ENCODE results near the gene CHL1.
A peak's percentile ranks its signal among the peaks of the same experiment; 100 is the strongest.
"Not testable (repeated sequence)": the region's sequence is repeated elsewhere in the genome, so short reads cannot be mapped to it uniquely, and the experiment has no call there.

CHL1 gene

GRCh38 chr3:347581-347980, 151.0 kb downstream of the CHL1 start:
- no peak for DNase-seq

- DNase-seq = no peak
These were observed 154.4 kb downstream of the CHL1 start for GRCh38 chr3:350871-351371.

- DNase-seq = no peak
These were observed 156.0 kb downstream of the CHL1 start for GRCh38 chr3:352599-352998.

- DNase-seq = no peak
These were observed 156.7 kb downstream of the CHL1 start for GRCh38 chr3:353191-353739.

GRCh38 chr3:354432-354831, 157.9 kb downstream of the CHL1 start:
- peak; percentile 33 to 38 for DNase-seq

GRCh38 chr3:355622-356021, 159.1 kb downstream of the CHL1 start:
- DNase-seq = no peak

- DNase-seq = no peak
These were observed 160.4 kb downstream of the CHL1 start for GRCh38 chr3:356952-357351.

- no peak for DNase-seq
These were observed 163.1 kb downstream of the CHL1 start for GRCh38 chr3:359672-360071.

- DNase-seq = no peak
These were observed 166.2 kb downstream of the CHL1 start for GRCh38 chr3:362681-363338.

GRCh38 chr3:364287-364686, 167.7 kb downstream of the CHL1 start:
- no peak for DNase-seq

GRCh38 chr3:365268-365667, 168.7 kb downstream of the CHL1 start:
- DNase-seq = no peak

- not testable (repeated sequence) for DNase-seq
These were observed 169.7 kb downstream of the CHL1 start for GRCh38 chr3:366253-366652.

GRCh38 chr3:373193-373779, 176.7 kb downstream of the CHL1 start:
- no peak for DNase-seq

GRCh38 chr3:374459-374858, 177.9 kb downstream of the CHL1 start:
- no peak for DNase-seq

- no peak for DNase-seq
These were observed 180.6 kb downstream of the CHL1 start for GRCh38 chr3:377158-377561.

- no peak for DNase-seq
These were observed 184.2 kb downstream of the CHL1 start for GRCh38 chr3:380801-381200.

GRCh38 chr3:385151-385550, 188.6 kb downstream of the CHL1 start:
- DNase-seq = no peak

- DNase-seq = no peak
These were observed 198.2 kb downstream of the CHL1 start for GRCh38 chr3:394775-395174.

- no peak for DNase-seq
These were observed 199.7 kb downstream of the CHL1 start for GRCh38 chr3:396293-396692.

GRCh38 chr3:399647-400046, 203.1 kb downstream of the CHL1 start:
- no peak for DNase-seq

- no peak for DNase-seq
These were observed 207.3 kb downstream of the CHL1 start for GRCh38 chr3:403826-404225.

GRCh38 chr3:409011-409410, 212.4 kb downstream of the CHL1 start:
- no peak for DNase-seq

GRCh38 chr3:411226-411625, 214.7 kb downstream of the CHL1 start:
- DNase-seq = no peak

GRCh38 chr3:414063-414462, 217.5 kb downstream of the CHL1 start:
- DNase-seq = no peak

Data from NCI-H1930 (cell line).